GM23248 (cell line): Measurements from ENCODE around the gene WDR54.

Experiments used
- EZH2 ChIP-seq: fragments of 200-600 bp; sonication (generic); IDR thresholded peaks from 2 replicates; pipeline ENCODE4 v1.6.1; 2018; ENCODE audit warnings: antibody characterized with exemption, mild to moderate bottlenecking; ENCODE audit not compliant: insufficient read depth, poor library complexity, severe bottlenecking
- EZH2phosphoT487 ChIP-seq: fragments of 200-600 bp; sonication (generic); IDR thresholded peaks from 2 replicates; pipeline ENCODE4 v1.6.1; 2018; ENCODE audit warnings: antibody characterized with exemption, moderate library complexity, mild to moderate bottlenecking, low read depth; ENCODE audit not compliant: insufficient read depth

- TF ChIP-seq EZH2phosphoT487 (no peak), EZH2 (no peak)
Measured at GRCh38 chr2:74384051-74384450, 37.5 kb upstream of the WDR54 start.
